C4-2B (cell line): ENCODE results near the gene ARL17B.
"Not testable (repeated sequence)": the region's sequence is repeated elsewhere in the genome, so short reads cannot be mapped to it uniquely, and the experiment has no call there.

ENCODE experiments used
- CTCF ChIP-seq: fragments of 450-650 bp; conservative IDR thresholded peaks from 2 replicates; pipeline ENCODE4 v1.5.1; 2017; ENCODE audit warnings: mild to moderate bottlenecking
- ZFX ChIP-seq: fragments of 450-650 bp; IDR thresholded peaks from 2 replicates; pipeline ENCODE4 v1.6.1; 2017

DNA sequence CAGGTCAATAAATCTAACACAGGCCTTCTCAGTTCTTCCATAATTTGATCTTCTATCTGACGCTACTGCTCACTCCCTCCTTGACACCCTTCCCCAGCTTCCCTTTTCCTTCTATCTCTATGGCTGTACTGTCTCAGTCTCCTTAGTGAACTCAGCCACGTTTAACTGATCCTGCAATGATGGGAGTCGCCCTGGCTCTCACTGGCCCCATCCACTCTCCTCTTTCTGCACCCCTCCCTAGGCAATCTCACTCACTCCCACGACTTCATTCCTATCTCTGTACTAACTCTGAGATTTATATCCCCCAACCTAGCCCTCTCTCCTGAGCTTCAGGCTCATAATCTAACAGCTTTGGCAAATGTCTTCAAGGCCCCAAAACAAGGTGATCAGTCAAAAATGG, 7.7 kb downstream of the ARL17B start:
- not testable (repeated sequence) for TF ChIP-seq CTCF, ZFX
